GM12891 (cell line): ENCODE results near the gene DACH1.

Experiments
- POLR2A ChIP-seq: IDR thresholded peaks from 2 replicates; pipeline ENCODE4 v1.6.1; 2011; ENCODE audit warnings: low read depth, low read length, control low read depth
- POLR2AphosphoS5 ChIP-seq: IDR thresholded peaks from 2 replicates; pipeline ENCODE4 v1.6.1; 2011; ENCODE audit warnings: low read depth, low read length, control low read depth
- SPI1 ChIP-seq: IDR thresholded peaks from 2 replicates; pipeline ENCODE4 v1.6.1; 2011; ENCODE audit warnings: low read depth, low read length, control low read depth

DNA sequence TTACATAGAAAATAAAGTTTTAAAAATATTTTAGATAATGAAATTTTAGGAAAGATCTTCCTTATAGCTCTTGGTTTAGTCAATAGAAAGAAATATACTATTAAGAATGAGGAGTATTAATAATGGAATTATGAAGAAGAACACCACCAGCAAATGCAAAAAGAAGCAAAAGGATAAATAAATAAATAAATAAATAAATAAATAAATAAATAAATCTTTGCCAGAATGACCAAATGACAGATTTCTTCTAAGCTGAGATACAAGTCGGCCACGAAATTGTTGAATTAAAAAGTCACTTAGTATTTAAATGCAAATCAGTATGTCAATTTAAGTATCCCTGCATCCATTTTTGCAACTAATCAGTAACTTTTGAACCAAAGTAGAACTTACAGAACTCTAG is 95.9 kb downstream of the DACH1 start:
- TF ChIP-seq POLR2AphosphoS5: no peak
- no peak for TF ChIP-seq POLR2A
- no peak for TF ChIP-seq SPI1
